ENCODE results near the gene WNK3.
A peak's percentile ranks its signal among the peaks of the same experiment; 100 is the strongest.

WNK3 gene

GRCh38 chrX:54237014-54237413, 120.8 kb downstream of the WNK3 start:
- no peak for ATAC-seq

GRCh38 chrX:54230435-54231148, 127.3 kb downstream of the WNK3 start:
- ATAC-seq: no peak

GRCh38 chrX:54223581-54223980, 134.3 kb downstream of the WNK3 start:
- no peak for ATAC-seq

GRCh38 chrX:54213603-54214002, 144.2 kb downstream of the WNK3 start:
- ATAC-seq: no peak

GRCh38 chrX:54208531-54208930, 149.3 kb downstream of the WNK3 start:
- no peak for ATAC-seq

DNA sequence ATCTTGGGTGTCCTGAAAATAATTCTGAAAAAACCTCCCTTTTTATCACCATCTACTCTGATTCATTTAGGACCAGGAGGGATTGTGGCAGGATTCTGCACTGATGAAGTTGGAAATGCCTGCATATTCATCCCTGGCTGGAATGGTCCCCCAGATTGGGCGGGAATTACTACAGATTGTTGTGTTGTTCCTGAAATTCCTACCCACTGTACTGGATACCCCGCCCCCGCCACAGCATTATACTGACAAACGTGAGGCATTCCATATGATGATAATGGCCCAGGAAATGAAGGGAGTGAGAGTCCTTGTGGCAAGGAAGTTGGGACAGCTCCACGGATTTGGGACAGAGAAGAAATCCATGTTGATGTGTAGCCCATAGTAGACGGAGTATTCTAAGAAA, 159.6 kb downstream of the WNK3 start:
- ATAC-seq: no peak

GRCh38 chrX:54194982-54195588, 162.8 kb downstream of the WNK3 start:
- ATAC-seq: no peak

- ATAC-seq: no peak
These were observed 164.6 kb downstream of the WNK3 start for GRCh38 chrX:54193085-54193821.

DNA sequence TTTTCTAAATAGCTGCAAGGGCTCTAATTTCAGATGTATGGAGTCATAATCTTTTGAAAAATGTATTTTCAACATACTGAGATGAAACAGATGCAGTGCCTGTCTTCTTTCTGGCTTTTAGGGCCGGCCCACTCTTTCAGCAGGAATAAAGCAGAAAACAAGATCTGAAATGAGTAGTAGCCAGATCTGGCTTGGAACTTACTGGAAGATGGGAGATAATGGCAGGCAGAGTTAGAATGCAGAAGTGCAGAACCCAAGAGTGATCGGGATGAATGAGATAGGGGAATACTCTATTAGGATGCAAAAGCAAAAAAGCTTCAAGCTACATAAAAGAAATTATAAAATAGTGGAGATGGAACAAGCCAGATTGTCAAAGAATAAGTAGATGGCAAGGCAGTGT, 173.4 kb downstream of the WNK3 start:
- ATAC-seq: no peak

DNA sequence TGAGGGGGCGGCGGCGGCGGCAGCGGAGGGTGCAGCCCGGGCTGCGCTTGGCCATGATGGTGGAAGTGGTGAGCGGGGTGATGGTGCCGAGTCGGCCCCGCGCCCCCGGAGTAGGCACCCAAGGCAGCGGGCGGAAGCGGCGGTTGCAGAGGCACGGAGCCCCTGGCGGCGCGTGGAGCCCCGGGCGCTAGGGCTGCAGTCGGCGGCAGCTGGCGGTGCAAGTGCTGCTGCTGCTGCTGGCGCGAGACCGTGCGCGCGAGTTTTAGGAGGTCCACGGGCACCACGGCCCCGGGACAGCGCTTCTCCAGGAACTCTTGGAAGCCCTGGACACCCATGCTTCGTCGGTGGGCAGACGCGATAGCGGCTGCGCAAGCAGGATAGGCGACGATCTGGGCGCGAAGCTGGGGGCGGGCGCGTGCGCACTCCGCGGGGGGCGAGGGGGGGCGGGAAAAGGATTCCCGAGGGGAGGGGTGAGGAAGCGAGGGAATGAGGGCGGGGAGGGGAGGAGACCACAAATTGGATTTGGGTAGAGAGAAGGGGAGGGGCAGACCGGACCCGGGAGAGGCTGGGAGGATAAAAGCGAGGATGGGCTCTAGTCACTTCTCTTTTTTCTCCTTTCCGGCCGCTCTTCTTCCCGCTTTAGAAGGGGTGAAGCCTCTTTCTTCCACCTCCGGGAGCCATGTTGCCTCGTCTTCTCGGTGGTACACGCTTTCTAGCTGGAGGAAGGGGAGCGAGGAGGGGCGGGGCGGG, 174.8 kb downstream of the WNK3 start, which contains the start of gene FAM120C:
TSS of gene FAM120C (minus strand) at position 391 of the 750 bp plus-strand sequence. CDS start at position 335, 56 bp downstream.
- peak; percentile 55 to 67 for ATAC-seq

- ATAC-seq: peak; percentile 82 to 83
These were observed 175.5 kb downstream of the WNK3 start for GRCh38 chrX:54182194-54182863.

- ATAC-seq: no peak
These were observed 176.5 kb downstream of the WNK3 start for GRCh38 chrX:54181202-54181953.

DNA sequence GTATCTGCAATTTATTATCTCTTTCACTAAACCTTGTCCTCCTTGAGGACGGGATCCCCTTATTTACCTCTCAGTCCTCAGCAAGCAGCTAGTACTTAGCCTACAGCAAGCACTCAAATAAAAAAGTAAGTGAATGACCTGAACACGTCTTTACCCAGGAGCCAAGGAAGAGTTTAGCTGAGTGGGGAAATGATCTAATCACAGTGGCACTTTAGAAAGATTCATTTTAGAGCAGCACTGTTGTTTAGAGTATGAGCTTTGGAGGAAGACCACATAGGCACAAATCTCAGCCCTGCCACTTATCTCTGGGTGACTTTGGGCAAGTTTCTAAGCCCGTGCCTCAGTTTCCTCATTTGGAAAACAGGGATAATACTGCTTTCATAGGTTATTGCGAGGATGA, 177.4 kb downstream of the WNK3 start:
- ATAC-seq: no peak

GRCh38 chrX:54178100-54178940, 179.5 kb downstream of the WNK3 start:
- peak; percentile 18 to 48 for ATAC-seq

DNA sequence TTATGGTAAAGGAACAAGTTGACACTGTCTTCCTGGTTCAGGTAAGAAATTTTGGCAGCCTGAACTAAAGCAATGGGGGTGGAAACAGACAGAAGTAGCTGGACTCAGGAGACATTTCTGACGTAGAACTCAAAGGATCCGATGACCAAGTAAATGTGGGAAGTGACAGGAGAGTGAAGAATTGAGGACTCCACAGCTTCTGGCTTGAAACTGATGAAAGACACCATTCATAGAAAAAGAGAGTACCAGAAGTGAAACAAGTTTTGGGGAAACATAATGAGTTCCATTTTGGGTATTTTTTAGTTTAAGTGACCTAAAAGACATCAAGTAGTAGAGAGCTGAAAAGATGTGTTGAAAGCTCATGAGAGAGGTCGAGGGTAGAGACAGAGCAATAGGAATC, 180.5 kb downstream of the WNK3 start:
- no peak for ATAC-seq

- no peak for ATAC-seq
These were observed 184.1 kb downstream of the WNK3 start for GRCh38 chrX:54173791-54174190.

GRCh38 chrX:54172455-54172854, 185.4 kb downstream of the WNK3 start:
- no peak for ATAC-seq

- no peak for ATAC-seq
These were observed 186.2 kb downstream of the WNK3 start for GRCh38 chrX:54171527-54172250.

GRCh38 chrX:54171091-54171490, 186.8 kb downstream of the WNK3 start:
- ATAC-seq: no peak

- ATAC-seq: no peak
These were observed 190.9 kb downstream of the WNK3 start for GRCh38 chrX:54166915-54167314.

Measured in activated CD4-positive, CD25-positive, alpha-beta regulatory T cell treated with anti-CD3 and anti-CD28 coated beads, Interleukin-2, amount 50 U/mL, for 24 hours (primary cell).